ENCODE measurements around the gene SATB1.

DNA sequence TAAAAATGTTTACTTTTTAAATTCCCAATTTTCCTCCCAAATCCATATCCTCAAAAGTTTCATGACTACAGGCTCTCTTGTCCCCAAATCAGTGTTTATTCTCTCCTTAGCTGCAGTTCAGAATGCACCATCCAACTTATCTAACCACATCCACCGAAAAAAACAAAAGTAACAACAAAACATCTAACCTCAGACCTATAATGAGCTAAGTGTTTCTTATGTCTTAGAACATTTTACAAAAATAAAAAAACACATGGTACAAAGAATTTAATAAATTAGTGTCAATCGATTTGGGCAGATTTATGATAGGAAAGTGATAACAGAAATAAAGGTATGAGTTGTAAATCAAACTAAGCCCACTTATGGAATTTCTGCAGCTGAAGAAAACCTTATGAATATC is 13.6 kb downstream of the SATB1 start:
- no peak for TF ChIP-seq EZH2 (optimal IDR thresholded peaks at IDR 0.05; ENCODE audit: low read depth, low read length)
- TF ChIP-seq, protein P1, sequence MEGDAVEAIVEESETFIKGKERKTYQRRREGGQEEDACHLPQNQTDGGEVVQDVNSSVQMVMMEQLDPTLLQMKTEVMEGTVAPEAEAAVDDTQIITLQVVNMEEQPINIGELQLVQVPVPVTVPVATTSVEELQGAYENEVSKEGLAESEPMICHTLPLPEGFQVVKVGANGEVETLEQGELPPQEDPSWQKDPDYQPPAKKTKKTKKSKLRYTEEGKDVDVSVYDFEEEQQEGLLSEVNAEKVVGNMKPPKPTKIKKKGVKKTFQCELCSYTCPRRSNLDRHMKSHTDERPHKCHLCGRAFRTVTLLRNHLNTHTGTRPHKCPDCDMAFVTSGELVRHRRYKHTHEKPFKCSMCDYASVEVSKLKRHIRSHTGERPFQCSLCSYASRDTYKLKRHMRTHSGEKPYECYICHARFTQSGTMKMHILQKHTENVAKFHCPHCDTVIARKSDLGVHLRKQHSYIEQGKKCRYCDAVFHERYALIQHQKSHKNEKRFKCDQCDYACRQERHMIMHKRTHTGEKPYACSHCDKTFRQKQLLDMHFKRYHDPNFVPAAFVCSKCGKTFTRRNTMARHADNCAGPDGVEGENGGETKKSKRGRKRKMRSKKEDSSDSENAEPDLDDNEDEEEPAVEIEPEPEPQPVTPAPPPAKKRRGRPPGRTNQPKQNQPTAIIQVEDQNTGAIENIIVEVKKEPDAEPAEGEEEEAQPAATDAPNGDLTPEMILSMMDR (IDR thresholded peaks at IDR 0.05; ENCODE audit: low read length) = no peak
- TF ChIP-seq EZH2phosphoT487 (IDR thresholded peaks at IDR 0.05; ENCODE audit: low read length) = no peak
